Activated CD4-positive, alpha-beta T cell treated with anti-CD3 and anti-CD28 coated beads for 4 hours (primary cell): ENCODE data around the gene TTC22.

ENCODE experiments used
- DNase-seq, 2 donors: peaks; one replicate each; pipeline ENCODE4 v3.0.0-alpha.2; 2020

The TTC22 gene

DNA sequence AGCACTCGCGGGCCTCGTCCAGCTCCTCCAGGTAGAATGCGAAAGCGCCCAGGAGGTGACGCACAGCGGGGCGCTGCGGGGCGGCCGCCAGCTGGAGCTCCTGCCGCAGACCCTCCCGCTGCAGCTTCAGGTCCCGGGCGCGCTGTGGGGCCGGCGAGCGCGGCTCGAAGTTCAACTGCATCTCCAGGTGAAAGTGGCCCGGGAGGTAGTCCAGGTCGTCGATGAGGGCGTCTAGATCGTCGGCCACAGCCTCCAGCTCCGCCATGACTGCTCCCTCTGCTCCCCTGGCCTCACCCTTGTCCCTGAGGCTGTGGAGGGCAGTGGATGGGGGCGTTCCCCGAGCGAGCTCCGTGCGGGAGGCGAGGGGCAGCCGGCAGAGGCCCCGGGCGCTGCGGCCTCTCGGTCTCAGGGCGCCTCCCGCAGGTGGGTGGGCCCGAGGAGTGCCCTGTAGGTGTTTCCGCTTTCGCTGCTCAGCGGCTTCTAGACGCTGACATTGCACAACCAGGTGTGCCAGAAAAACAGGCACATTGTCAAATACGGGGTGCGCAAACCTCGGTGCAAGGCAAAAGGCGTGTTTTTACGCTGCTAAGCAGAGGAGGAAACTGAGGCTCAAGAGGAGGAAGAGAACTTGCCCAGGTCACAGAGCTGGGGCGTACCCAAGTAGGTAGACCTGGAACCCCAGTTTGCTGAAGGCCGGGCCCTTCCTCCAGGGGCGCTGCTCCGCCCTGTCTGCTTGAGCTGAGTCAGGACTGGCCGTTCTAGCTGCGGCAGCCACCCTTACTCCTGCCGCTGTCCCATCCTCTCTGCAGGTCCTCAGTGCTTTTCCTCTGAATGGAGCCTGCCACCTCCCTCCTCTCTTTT, at the start of gene TTC22:
Gene TTC22 (minus strand): TSS at position 425 of the 861 bp plus-strand sequence. CDS start 160 bp downstream, at position 265.
- peak; percentile 65 to 66 for DNase-seq

DNA sequence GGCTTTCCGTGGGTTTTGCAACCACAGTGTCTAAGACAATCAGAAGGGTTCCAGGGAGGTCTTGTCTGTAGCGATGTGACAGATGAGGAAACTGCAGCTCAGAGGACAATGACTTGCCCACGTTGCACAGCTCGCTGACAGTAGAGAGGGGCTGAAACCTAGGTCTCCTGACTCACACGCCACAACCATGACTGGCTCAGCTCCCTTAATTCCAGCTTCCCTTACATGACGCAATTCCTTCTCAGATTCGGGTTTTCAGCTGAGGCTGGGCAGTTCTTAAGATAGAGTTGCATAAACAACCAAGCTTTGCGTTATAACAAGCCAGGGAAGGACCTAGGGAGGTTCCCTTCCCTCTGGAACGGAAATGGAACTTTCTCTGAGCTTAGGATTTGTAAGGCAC, 49.6 kb upstream of the TTC22 start:
- no peak for DNase-seq

- DNase-seq = no peak
Observed at GRCh38 chr1:54850069-54850730, 49.1 kb upstream of the TTC22 start.

- no peak for DNase-seq
Observed at GRCh38 chr1:54849219-54850068, 48.3 kb upstream of the TTC22 start.

- no peak for DNase-seq
Observed at GRCh38 chr1:54848134-54848948, 47.2 kb upstream of the TTC22 start.

DNA sequence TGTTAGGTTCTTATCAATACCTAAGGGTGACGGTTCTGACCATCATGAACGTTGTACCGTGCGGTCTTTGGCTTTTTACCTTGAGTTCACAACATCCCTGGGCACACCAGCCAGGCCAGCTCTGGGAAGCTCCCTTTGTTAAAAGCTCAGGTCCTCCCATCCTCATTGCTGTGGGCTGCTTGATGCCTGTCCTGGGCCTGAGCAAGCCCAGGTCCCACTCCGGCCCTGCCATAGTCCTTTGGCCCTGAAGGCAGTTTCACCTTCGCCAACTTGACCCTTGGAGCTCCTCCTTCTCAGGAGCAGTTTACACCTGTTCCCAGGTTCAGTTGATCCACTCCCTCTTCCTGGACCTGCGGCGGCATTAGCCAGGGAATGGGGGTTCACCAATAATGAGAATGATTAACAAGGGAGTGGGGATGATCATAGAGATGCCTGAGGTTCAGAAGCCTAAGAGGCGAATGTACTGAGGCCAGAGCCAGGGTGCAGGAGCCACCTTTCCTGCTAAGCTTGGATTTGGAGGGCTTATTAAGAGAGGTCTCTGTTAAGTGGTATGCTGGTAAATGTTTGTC, 45.7 kb upstream of the TTC22 start:
- DNase-seq = no peak

- DNase-seq = no peak
Observed at GRCh38 chr1:54846301-54846700, 45.2 kb upstream of the TTC22 start.

DNA sequence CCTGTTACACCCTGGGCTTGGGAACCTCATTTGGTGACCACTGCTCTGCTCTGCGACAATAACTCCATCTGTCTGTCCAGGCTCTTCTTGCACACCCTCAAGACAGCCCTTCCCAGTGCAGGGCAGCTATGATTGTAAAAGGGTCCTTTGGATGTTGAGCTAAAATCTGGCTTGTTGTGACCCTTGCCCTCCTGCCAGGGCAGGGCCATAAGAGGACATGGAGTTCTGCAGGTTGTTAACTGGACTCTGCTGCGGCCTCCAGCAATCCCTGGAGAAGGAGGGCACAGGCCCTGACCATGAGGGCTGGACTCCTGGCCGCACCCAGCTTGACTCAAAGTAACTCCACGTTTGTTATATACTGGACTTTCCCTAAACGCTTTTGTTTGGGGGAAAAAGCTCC, 44.6 kb upstream of the TTC22 start:
- DNase-seq = no peak

DNA sequence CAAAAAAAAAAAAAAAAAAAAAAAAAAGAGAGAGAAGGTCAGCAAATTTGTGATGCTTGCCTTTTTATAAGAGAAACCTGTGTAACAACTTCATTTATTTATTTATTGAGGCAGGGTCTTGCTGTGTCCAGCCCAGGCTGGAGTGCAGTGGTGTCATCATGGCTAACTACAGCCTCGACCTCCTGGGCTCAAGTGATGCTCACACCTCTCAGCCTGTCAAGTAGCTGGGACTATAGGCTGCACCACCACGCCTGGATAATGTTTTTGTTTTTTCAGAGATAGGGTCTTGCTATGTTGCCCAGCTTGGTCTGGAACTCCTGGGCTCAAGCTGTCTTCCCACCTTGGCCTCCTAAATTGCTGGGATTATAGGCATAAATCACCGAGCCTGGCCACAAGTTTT, 43.4 kb upstream of the TTC22 start:
- no peak for DNase-seq

GRCh38 chr1:54843449-54843848, 42.3 kb upstream of the TTC22 start:
- DNase-seq = no peak

DNA sequence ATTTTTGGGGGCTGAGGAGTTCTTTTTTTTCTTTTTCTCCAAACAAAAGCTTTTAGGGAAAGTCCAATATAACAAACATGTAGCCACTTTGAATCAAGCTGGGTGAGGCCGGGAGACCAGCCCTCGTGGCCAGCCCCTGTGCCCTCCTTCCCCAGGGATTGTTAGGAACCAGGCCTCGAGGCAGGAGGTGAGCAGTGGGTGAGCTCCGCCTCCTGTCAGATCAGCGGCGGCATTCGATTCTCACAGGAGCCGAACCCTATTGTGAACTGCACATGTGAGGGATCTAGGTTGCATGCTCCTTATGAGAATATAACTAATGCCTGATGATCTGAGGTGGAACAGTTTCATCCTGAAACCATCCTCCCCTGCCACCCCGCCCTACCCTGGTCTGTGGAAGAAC, 41.8 kb upstream of the TTC22 start:
- DNase-seq = no peak

DNA sequence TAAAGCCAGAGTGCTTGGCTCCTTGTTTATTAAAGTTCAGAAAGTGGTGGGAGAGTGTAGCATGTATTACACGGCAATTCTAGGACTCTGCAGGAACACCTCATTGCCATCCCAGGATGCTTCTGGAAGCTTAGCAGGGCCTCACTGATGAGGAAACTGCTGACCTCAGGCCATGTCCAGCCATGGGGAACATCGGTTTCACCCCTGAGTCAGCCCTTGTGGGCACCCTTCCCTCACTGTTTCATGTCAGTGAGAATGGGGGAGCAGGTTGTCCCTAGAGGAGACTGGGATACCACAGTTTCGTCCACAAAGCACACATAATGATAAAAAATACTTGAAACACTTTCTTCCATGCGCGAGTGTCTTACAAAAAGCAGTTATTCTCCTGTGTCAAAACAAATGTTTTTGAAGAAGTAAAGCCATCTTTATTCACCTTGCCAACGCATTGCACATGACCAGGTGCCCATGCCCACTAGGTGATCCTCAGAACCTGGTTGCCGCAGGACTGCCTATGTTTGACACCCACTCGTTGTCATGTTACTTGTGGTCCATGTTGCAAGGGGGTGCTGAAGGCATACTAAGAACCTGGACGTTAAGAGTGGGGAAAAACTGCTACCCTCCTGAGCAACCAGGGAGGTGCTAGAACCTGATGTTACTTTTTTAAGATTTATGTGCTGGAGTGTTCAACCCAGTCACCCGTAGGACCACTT, 41.2 kb upstream of the TTC22 start:
- no peak for DNase-seq

DNA sequence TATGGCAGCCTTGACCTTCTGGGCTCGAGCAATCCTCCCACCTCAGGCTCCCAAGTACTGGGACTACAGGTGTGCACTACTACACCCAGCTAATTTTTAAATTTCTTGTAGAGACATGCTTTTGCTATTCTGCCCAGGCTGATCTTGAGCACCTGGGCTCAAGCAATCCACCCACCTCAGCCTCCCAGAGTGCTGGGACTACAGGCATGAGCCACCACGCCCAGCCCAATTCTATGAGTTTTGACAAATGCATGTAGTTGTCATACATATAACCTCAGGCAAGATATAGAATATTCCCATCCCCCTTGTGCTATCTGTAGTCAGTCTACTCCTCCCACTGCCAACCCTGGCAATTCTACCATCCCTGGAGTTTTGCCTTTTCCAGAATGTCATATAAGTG, 38.7 kb upstream of the TTC22 start:
- no peak for DNase-seq

DNA sequence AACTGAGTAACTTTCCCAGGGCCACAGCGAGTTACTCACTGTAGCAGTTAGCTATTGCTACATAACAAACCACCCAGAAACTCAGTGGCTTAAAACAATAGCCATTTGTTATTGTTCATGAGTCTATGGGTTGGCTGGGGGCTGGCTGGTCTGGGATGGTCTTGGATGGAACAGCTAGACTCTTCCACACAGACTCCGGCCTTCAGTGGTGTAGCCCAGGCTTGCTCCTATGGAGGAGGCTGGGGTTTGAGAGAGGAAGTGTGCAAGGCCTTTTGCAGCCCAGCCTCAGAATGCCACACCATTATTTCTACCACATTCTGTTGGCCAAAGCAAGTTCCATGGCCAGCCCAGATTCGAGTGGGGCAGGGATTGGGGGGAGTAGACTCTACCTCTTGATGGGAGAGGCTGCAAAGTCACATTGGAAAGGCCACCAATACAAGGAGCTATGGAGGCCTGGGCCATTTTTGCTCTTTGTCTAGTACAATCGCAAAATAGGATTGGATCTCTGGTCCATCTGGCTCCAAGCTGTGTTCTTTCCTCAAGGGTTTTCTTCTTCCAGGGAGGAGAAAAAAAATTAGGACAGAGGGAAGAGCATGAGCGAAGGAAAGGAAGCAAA, 37.5 kb upstream of the TTC22 start:
- DNase-seq = no peak

DNA sequence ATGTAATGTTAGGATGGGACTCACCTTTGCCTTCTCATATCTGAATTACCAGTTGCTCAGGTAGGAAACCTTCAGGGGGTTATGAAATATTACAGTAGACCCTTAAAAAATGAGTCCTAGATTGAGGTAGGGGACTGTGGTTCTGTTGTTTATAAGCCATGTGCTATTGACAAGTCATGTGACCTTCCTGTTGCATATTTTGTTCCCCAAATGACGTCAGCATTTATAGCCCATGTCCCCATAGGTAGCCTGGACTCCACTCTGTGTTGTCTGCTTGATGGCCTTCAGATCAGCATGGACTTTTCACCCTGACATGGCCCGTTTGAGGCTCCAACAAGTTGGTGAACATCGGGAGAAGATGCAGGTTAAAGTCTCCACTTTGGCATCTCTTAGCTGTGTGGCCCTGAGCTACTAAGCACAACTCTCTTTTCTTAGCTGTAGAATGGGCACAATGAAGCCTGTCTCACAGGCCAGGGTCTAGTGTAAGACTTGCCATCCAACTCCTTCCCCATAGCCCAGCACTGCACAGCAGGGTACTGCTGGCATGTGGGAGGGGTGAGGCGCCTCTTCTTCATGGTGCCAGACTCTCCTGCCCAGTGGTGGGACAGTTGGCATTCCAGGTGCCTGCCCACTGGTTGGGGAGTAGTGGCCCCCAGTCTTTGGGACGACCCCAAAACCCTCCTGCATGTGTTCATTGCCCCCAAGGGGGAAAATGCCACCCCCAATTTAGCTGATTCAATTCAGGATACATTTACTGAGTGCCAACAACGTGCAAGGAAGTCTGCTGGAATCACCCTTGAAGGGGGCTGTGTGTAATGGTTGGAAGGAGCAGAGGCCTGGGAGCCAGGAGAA, 36.1 kb upstream of the TTC22 start:
- DNase-seq = no peak

- no peak for DNase-seq
Observed at GRCh38 chr1:54836594-54836993, 35.5 kb upstream of the TTC22 start.

- DNase-seq = no peak
Observed at GRCh38 chr1:54835970-54836369, 34.8 kb upstream of the TTC22 start.

DNA sequence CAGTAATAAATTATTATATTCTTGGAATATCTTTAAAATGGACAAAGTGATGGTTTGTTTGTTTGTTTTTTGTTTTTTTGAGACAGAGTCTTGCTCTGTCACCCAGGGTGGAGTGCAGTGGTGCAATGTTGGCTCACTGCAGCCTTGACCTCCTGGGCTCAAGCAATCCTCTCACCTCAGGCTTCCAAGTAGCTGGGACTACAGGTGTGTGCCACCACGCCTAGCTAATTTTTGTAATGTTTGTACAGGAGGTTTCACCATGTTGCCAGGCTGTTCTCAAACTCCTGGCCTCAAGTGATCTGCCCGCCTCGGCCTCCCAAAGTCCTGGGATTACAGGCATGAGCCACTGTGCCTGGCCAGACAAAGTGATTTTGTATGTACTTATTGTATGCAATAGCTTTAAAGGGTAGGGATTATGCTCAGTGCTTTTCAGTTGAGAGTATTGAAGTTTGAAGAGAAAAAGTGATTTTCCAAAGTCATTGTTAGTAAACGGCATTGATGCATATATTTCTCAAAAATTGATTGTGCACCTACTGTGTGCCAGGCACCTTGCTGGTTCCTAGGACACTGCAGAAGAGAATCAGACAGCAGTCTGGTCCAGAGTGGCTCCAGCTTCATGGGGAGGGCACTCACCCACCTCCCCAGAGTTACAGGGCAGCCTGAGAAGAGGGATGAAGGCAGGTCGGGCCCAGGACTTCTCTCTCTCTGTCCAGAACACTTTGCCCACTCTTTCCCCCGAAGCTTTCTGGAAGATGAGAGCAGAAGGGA, 34.2 kb upstream of the TTC22 start:
- no peak for DNase-seq

DNA sequence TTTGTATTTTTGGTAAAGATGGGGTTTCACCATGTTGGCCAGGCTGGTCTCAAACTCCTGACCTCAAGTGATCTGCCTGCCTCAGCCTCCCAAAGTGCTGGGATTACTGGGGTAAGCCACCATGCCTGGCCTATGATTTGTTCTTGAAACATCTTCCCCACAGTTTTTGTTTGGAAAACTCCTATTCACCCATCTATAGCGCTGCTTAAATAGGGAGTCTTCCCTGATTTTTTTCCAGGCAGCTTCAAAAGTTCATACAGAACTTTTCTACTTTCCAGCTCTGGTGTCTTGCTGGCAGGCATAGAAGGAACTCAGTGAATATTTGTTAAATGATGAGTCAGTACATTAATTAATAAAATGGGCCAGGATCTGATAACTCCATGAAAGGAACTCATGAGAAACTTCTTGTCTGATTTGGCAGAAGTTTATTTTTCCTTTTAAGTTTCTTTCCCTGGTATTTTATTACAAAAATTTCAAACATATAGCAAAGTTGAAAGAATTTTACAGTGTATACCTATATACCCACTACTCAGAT, 33.0 kb upstream of the TTC22 start:
- DNase-seq = no peak
